Occipital lobe (tissue), 2 donors: ENCODE data around the gene PSMD6. TPM values are rescaled to one million over a fixed set of nuclear protein-coding genes. Genes with fewer than 3 reads are reported as not detected.

Source experiments
- DNase-seq: peaks from one replicate; lab custom pipeline; 2025; lab: John Stamatoyannopoulos, UW
- total RNA-seq: library from RNA; depleted of rRNA; stranded (reverse); fragments of >200 nt; gene quantifications from one replicate; pipeline ENCODE4 v1.2.3, GENCODE V29; 2014

PSMD6 gene
- total RNA-seq, 1 donor from 2014 or later: 80.0 TPM

- DNase-seq: no peak
These were observed 13.8 kb downstream of the PSMD6 start for GRCh38 chr3:64009528-64009927.

- DNase-seq: no peak
These were observed 14.6 kb downstream of the PSMD6 start for GRCh38 chr3:64008487-64009351.

GRCh38 chr3:64008017-64008416 is 15.3 kb downstream of the PSMD6 start:
- no peak for DNase-seq

- no peak for DNase-seq
These were observed 19.7 kb downstream of the PSMD6 start for GRCh38 chr3:64003589-64003988.

- DNase-seq: no peak
These were observed 21.1 kb downstream of the PSMD6 start for GRCh38 chr3:64002233-64002632.

GRCh38 chr3:64000453-64001055 is 22.7 kb downstream of the PSMD6 start:
- no peak for DNase-seq

- DNase-seq: no peak
These were observed 24.2 kb downstream of the PSMD6 start for GRCh38 chr3:63998852-63999754.

GRCh38 chr3:63995086-63995485 is 28.2 kb downstream of the PSMD6 start:
- DNase-seq: no peak

- DNase-seq: peak; percentile 51
These were observed 29.6 kb downstream of the PSMD6 start for GRCh38 chr3:63993653-63994079.

GRCh38 chr3:63992516-63993209 is 30.6 kb downstream of the PSMD6 start:
- DNase-seq: no peak

GRCh38 chr3:63991666-63992065 is 31.6 kb downstream of the PSMD6 start:
- DNase-seq: no peak

- DNase-seq: no peak
These were observed 32.6 kb downstream of the PSMD6 start for GRCh38 chr3:63990733-63991132.

- DNase-seq: no peak
These were observed 33.1 kb downstream of the PSMD6 start for GRCh38 chr3:63990204-63990603.

GRCh38 chr3:63988943-63989342 is 34.4 kb downstream of the PSMD6 start:
- no peak for DNase-seq

- DNase-seq: no peak
These were observed 36.5 kb downstream of the PSMD6 start for GRCh38 chr3:63986831-63987230.

GRCh38 chr3:63986146-63986545 is 37.1 kb downstream of the PSMD6 start:
- DNase-seq: no peak

GRCh38 chr3:63984391-63984790 is 38.9 kb downstream of the PSMD6 start:
- DNase-seq: no peak

GRCh38 chr3:63981980-63982379 is 41.3 kb downstream of the PSMD6 start:
- no peak for DNase-seq

- DNase-seq: no peak
These were observed 42.3 kb downstream of the PSMD6 start for GRCh38 chr3:63980830-63981498.

GRCh38 chr3:63980019-63980418 is 43.3 kb downstream of the PSMD6 start:
- no peak for DNase-seq
